ENCODE results near the gene NAT8L. TPM values are rescaled to one million over a fixed set of nuclear protein-coding genes. Genes with fewer than 3 reads are reported as not detected.

Gene NAT8L
- total RNA-seq, 2 experiments from 2014 or later: 1.0 to 1.1 TPM

DNA sequence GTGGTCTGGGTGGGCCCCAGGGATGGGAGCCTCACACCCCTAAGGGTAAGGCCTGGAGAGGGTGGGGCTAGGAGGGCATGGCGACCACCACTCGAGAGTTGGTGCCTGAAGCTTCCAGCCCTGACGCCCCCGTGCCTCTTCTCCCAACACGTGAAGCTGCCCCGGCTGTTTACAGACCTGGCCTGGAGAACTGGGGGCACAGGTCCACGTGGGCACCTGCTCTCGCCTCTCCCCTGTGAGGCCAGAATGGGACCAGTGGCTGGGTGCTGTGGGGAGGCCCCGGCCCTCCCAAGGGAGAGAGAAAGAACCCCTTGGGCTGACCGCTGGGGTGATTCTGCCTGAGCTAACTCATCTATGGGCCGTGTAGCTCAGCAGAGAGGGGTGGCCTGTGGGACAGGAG is 15.5 kb downstream of the NAT8L start:
- no peaks in the 10 kb centered on the region for H3K9me3 Mint-ChIP-seq
- TF ChIP-seq, protein P1, sequence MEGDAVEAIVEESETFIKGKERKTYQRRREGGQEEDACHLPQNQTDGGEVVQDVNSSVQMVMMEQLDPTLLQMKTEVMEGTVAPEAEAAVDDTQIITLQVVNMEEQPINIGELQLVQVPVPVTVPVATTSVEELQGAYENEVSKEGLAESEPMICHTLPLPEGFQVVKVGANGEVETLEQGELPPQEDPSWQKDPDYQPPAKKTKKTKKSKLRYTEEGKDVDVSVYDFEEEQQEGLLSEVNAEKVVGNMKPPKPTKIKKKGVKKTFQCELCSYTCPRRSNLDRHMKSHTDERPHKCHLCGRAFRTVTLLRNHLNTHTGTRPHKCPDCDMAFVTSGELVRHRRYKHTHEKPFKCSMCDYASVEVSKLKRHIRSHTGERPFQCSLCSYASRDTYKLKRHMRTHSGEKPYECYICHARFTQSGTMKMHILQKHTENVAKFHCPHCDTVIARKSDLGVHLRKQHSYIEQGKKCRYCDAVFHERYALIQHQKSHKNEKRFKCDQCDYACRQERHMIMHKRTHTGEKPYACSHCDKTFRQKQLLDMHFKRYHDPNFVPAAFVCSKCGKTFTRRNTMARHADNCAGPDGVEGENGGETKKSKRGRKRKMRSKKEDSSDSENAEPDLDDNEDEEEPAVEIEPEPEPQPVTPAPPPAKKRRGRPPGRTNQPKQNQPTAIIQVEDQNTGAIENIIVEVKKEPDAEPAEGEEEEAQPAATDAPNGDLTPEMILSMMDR (IDR thresholded peaks at IDR 0.05): no peak
- intact Hi-C loops (cut with micrococcal nuclease): no loop called here
- no peaks in the 10 kb centered on the region for H3K36me3 Mint-ChIP-seq (ENCODE audit: low read depth)
- DNase-seq (no peak), ATAC-seq (no peak)
- no peak overlapping the region for H3K27ac Mint-ChIP-seq
- CTCF ChIA-PET: no interaction called here
- no peak overlapping the region for H3K4me3 Mint-ChIP-seq
- POLR2A ChIA-PET: no interaction called here
- no peaks in the 10 kb centered on the region for H3K27me3 Mint-ChIP-seq
- H3K4me1 Mint-ChIP-seq (ENCODE audit: low read depth): no peaks in the 10 kb centered on the region

DNA sequence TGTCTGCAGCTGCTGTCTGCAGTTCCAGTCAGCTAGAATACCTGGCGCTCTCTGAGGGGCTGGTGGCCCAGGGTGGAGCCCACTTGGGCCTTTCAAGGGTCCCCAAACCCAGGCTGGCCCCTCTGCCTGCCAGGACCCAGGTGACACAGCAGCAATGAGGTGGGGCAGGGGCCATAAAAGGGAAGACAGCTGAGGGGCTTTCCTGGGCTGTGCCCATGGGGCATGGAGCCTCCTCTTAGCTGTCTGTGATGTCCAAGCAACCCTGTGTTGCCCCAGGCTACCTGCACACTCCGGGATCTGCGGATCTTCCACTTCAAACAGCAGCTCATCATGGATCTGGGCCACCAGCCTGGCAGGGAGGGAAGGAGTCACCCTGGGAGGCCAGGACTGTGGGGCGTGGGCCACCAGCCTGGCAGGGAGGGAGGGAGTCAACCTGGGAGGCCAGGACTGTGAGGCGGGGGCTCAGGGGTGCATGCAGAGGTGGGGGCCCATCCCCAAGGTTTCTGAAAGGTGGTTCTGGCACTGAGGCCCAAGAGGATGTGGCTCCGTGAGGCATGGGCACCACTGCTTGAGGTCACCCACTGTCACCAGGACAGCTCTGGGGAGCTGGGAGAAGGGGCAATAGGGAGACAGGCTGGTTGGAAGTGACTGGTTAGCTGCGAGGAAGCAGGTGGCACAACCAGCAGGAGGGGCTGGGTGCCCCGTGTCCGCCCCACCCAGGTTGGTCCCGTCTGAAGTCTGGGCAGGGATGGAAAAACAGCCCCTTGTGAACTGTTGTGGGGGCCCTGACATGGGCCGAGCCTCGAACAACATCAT is 16.3 kb downstream of the NAT8L start:
- Mint-ChIP-seq H3K36me3 (ENCODE audit: low read depth) (no peaks in the 10 kb centered on the region), H3K27me3 (no peaks in the 10 kb centered on the region), H3K4me3 (no peak overlapping the region), H3K4me1 (ENCODE audit: low read depth) (no peaks in the 10 kb centered on the region), H3K9me3 (no peaks in the 10 kb centered on the region), H3K27ac (no peak overlapping the region)
- intact Hi-C loops (cut with micrococcal nuclease): no loop called here
- ChIA-PET POLR2A (no interaction called here), CTCF (no interaction called here)
- TF ChIP-seq, protein P1 (IDR thresholded peaks at IDR 0.05): no peak
- ATAC-seq (no peak), DNase-seq (no peak)

DNA sequence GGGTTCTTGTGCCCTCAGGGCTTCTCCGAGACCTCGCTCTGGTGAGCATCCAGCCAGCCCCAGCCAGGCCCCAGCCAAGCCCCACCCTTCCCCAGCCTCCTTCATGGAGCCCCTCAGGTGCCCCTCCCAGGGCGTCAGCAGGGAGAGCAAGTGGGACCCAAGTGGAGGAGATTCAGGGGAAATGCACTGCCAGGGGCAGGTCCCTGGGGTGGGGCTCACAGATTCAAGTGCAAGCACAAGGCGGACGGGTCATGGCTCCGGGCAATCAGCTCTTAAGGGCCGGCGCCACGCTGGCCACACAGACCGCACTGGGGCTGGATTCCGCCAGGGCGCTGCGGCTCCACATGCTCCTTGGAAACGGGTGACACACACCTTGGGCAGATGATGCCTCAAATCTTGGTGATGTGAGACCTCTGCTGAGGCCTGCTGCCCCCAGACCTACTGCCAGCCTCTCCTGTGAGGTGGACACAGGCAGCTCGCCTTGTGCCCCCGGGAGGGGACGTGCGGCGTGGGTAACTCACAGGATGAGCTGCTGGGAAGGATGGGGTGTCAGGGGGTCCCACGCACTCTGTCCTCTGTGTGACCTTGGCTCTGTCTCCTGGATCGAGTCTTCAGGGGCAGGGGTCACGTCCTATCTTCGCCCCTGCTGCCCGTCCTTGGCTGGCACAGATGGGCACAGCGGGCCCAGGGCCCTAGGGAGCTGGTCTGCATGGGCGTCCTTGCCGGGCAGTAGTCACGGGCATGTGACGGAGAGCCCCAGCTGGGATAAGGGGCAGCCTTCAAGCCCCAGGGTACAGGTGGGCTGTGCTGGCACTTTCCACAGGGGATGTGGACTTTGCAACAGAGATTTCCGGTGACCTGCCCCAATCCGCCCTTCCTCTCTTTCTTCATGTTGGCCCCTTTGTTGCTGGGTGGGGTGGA is 17.1 kb downstream of the NAT8L start:
- Mint-ChIP-seq H3K4me3 (no peak overlapping the region), H3K4me1 (ENCODE audit: low read depth) (no peaks in the 10 kb centered on the region), H3K27me3 (no peaks in the 10 kb centered on the region), H3K27ac (no peak overlapping the region), H3K9me3 (no peaks in the 10 kb centered on the region), H3K36me3 (ENCODE audit: low read depth) (no peaks in the 10 kb centered on the region)
- DNase-seq (no peak), ATAC-seq (no peak)
- TF ChIP-seq, protein P1 (IDR thresholded peaks at IDR 0.05): no peak
- ChIA-PET CTCF (no interaction called here), POLR2A (no interaction called here)
- intact Hi-C loops (cut with micrococcal nuclease): no loop called here

DNA sequence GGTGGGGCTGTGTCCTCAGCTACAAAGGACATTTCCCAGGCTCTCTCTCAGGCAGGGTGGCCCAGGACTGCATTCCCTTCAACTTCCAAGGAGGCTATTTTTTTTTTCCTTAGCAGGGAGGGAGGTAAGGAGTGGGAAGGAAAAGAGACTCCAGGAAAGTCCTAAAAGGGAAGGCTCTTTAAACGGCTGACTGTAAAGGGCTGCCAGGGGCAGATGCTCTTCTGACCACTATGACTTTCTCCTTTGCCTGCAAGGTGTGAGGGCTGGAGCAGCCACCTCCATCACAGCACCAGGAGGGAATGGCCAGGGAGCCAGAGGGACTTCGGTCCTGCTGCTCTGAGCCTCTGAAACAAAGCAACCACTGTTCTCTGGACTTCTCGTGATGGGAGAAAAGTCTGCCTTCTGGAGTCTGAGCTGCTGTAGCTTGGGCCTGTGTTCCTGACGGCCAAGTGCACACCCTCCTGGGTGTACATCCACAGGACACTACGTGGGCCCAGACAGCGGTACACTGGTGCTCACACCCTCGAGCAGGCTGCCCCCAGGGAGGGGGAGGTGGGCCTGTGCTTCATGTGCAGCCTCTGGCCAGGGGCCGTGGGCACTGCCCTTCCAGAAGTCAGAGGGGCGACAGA is 17.9 kb downstream of the NAT8L start:
- TF ChIP-seq, protein P1 (IDR thresholded peaks at IDR 0.05): no peak
- DNase-seq: no peak
- intact Hi-C loops (cut with micrococcal nuclease): no loop called here
- Mint-ChIP-seq H3K9me3 (no peaks in the 10 kb centered on the region), H3K4me3 (no peak overlapping the region), H3K27me3 (no peaks in the 10 kb centered on the region), H3K4me1 (ENCODE audit: low read depth) (no peaks in the 10 kb centered on the region), H3K36me3 (ENCODE audit: low read depth) (no peaks in the 10 kb centered on the region), H3K27ac (no peak overlapping the region)
- POLR2A ChIA-PET: no interaction called here
- no peak for ATAC-seq
- CTCF ChIA-PET: no interaction called here
